ENCODE results near the gene SRPX2.

GRCh38 chrX:100648458-100649417 is 4.7 kb downstream of the SRPX2 start:
- no peak for TF ChIP-seq POLR2AphosphoS5 (IDR thresholded peaks at IDR 0.05; ENCODE audit: low read depth, low read length)
- TF ChIP-seq POLR2A (IDR thresholded peaks at IDR 0.05; ENCODE audit: borderline replicate concordance, extremely low read depth, insufficient read depth, insufficient read length) = no peak
- no peak for TF ChIP-seq FOSL1 (IDR thresholded peaks at IDR 0.05; ENCODE audit: low read depth)
- TF ChIP-seq CTCF (IDR thresholded peaks at IDR 0.05 in 2 of 3, conservative IDR thresholded peaks at IDR 0.05 in 1 of 3; ENCODE audit: borderline replicate concordance in 1 of 3, insufficient read depth in 1 of 3, low read depth in 2 of 3, low read length in 2 of 3) = no peak

All from HCT116 (cell line).